Esophagus squamous epithelium (tissue), 5 donors: ENCODE results near the gene XRN1. TPM values are rescaled to one million over a fixed set of nuclear protein-coding genes. Genes with fewer than 3 reads are reported as not detected.
"Not testable (repeated sequence)": the region's sequence is repeated elsewhere in the genome, so short reads cannot be mapped to it uniquely, and the experiment has no call there.

Experiments
- DNase-seq: peaks from one replicate; lab custom pipeline; 2025; lab: John Stamatoyannopoulos, UW
- H3K27ac ChIP-seq, 4 donors: fragments of 200-600 bp; sonication (generic); one replicate each; pipeline ENCODE4 v1.5.1; 2016 to 2019; ENCODE audit warnings: mild to moderate bottlenecking in 1 of 4
- H3K27me3 ChIP-seq, 4 donors: fragments of 200-600 bp; sonication (generic); 1 replicate in 3 of 4; 2 replicates in 1 of 4; pipeline versions ENCODE4 v1.5.1 to v1.6.0; 2017 to 2021; ENCODE audit warnings: antibody characterized with exemption in 1 of 4
- H3K36me3 ChIP-seq, 3 donors: fragments of 200-600 bp; sonication (generic); one replicate each; pipeline ENCODE4 v1.5.1; 2016 to 2019
- H3K4me1 ChIP-seq, 3 donors: fragments of 200-600 bp; sonication (generic); one replicate each; pipeline ENCODE4 v1.5.1; 2017 to 2019
- H3K4me3 ChIP-seq, 4 donors: fragments of 200-600 bp; sonication (generic); 1 replicate in 3 of 4; 2 replicates in 1 of 4; pipeline ENCODE4 v1.5.1; 2016 to 2019; ENCODE audit warnings: mild to moderate bottlenecking in 2 of 4, moderate library complexity in 1 of 4
- H3K9me3 ChIP-seq, 3 donors: fragments of 200-600 bp; sonication (generic); one replicate each; pipeline ENCODE4 v1.5.1; 2016 to 2019
- CTCF ChIP-seq, 6 experiments: fragments of 450-650 bp in 4 of 6; fragments of 200-600 bp in 2 of 6; sonication (generic) in 2 of 6; IDR thresholded peaks; one replicate each; pipeline ENCODE4 v1.5.1; 2016 to 2019; ENCODE audit warnings: antibody characterized with exemption in 6 of 6, mild to moderate bottlenecking in 4 of 6, moderate library complexity in 4 of 6
- POLR2A ChIP-seq, 4 donors: fragments of 450-650 bp; IDR thresholded peaks; one replicate each; pipeline ENCODE4 v1.6.1; 2017; ENCODE audit warnings: antibody characterized with exemption in 4 of 4, mild to moderate bottlenecking in 4 of 4, moderate library complexity in 3 of 4
- WGBS, 2 donors: methylation state at CpG; one replicate each; pipeline ENCODE4 v1.1.5; 2018; 5-methylcytosine and 5-hydroxymethylcytosine counted together
- intact Hi-C: fragments of 100-400 bp; cut with DNase I; formaldehyde crosslinking; loops from one replicate; pipeline ENCODE4 v1.15.0; 2022
- total RNA-seq, 4 donors: library from RNA; depleted of rRNA; stranded (reverse); fragments of >200 nt; gene quantifications; one replicate each; pipeline ENCODE4 v1.1.0, GENCODE V29; 2016
- donor health status: DM: yes; HTN: yes; CAD: no.

XRN1 gene
- total RNA-seq, 4 donors from 2014 or later, result 15.5 to 37.6 (median 23.1) TPM

- no peak for DNase-seq
- no peaks in the 10 kb centered on the region for H3K9me3 ChIP-seq
- TF ChIP-seq POLR2A (IDR thresholded peaks at IDR 0.05) (no peak), CTCF (IDR thresholded peaks at IDR 0.05) (no peak)
- H3K27me3 ChIP-seq, result no peaks in the 10 kb centered on the region
- intact Hi-C loops, result no loop called here
- peaks cover 0 to 67% (median 0%) of the 10 kb centered on the region in 3 donors for H3K36me3 ChIP-seq
- no peak overlapping the region for H3K4me3 ChIP-seq
- no peaks in the 10 kb centered on the region for H3K4me1 ChIP-seq
- no peak overlapping the region for H3K27ac ChIP-seq
Measured at GRCh38 chr3:142318331-142318730, 129.5 kb downstream of the XRN1 start.

- H3K9me3 ChIP-seq, DNase-seq, H3K4me1 ChIP-seq, H3K27me3 ChIP-seq, intact Hi-C loops, H3K27ac ChIP-seq, H3K4me3 ChIP-seq: not testable (repeated sequence)
- 95 to 100% methylated on average over 2 of the region's 2 CpGs for WGBS, 2 donors
- peaks cover 0 to 75% (median 6%) of the 10 kb centered on the region in 3 donors for H3K36me3 ChIP-seq
Measured at GRCh38 chr3:142315978-142316388, 131.9 kb downstream of the XRN1 start.

GRCh38 chr3:142315083-142315482 lies 132.8 kb downstream of the XRN1 start:
- intact Hi-C loops, result no loop called here

GRCh38 chr3:142310439-142310838 lies 137.4 kb downstream of the XRN1 start:
- peaks cover 0 to 84% (median 6%) of the 10 kb centered on the region in 3 donors for H3K36me3 ChIP-seq
- DNase-seq, result no peak
- H3K4me3 ChIP-seq, result no peak overlapping the region
- intact Hi-C loops, result no loop called here
- no peaks in the 10 kb centered on the region for H3K27me3 ChIP-seq
- no peak for TF ChIP-seq POLR2A (IDR thresholded peaks at IDR 0.05)
- TF ChIP-seq CTCF (IDR thresholded peaks at IDR 0.05), result no peak
- H3K9me3 ChIP-seq, result no peaks in the 10 kb centered on the region
- H3K4me1 ChIP-seq, result no peaks in the 10 kb centered on the region
- H3K27ac ChIP-seq, result no peak overlapping the region
- 86 to 92% methylated on average over 1 of the region's 1 CpG for WGBS, 2 donors

More at GRCh38 chr3:142315083-142315482, 132.8 kb downstream of the XRN1 start:
- no peak overlapping the region for H3K4me3 ChIP-seq
- no peaks in the 10 kb centered on the region for H3K27me3 ChIP-seq
- DNase-seq, result no peak
- H3K4me1 ChIP-seq, result no peaks in the 10 kb centered on the region
- no peak for TF ChIP-seq POLR2A (IDR thresholded peaks at IDR 0.05)
- TF ChIP-seq CTCF (IDR thresholded peaks at IDR 0.05), result no peak
- H3K27ac ChIP-seq, result no peak overlapping the region
- H3K36me3 ChIP-seq, result peaks cover 0 to 84% (median 6%) of the 10 kb centered on the region in 3 donors
- no peaks in the 10 kb centered on the region for H3K9me3 ChIP-seq

GRCh38 chr3:142302847-142303246 lies 145.0 kb downstream of the XRN1 start:
- H3K27ac ChIP-seq, H3K27me3 ChIP-seq, H3K4me1 ChIP-seq, intact Hi-C loops, H3K4me3 ChIP-seq, DNase-seq: not testable (repeated sequence)
- peaks cover 0 to 16% (median 0%) of the 10 kb centered on the region in 3 donors for H3K9me3 ChIP-seq
- peaks cover 0 to 26% (median 0%) of the 10 kb centered on the region in 3 donors for H3K36me3 ChIP-seq
- 98 to 100% methylated on average over 3 of the region's 3 CpGs for WGBS, 2 donors

GRCh38 chr3:142298626-142299025 lies 149.2 kb downstream of the XRN1 start:
- DNase-seq, result no peak
- no peak overlapping the region for H3K27ac ChIP-seq
- H3K4me3 ChIP-seq, result no peak overlapping the region
- no peaks in the 10 kb centered on the region for H3K27me3 ChIP-seq
- peaks cover 0 to 9% (median 0%) of the 10 kb centered on the region in 3 donors for H3K9me3 ChIP-seq
- WGBS, 2 donors, result 86 to 90% methylated on average over 2 of the region's 2 CpGs
- no peaks in the 10 kb centered on the region for H3K4me1 ChIP-seq
- H3K36me3 ChIP-seq, result no peaks in the 10 kb centered on the region
- TF ChIP-seq POLR2A (IDR thresholded peaks at IDR 0.05) (no peak), CTCF (IDR thresholded peaks at IDR 0.05) (no peak)
- intact Hi-C loops, result no loop called here
